GM12864 (cell line): Measurements from ENCODE around the gene HBP1.

Experiments used
- DNase-seq: peaks from one replicate; pipeline ENCODE4 v3.0.0-alpha.2; 2011; ENCODE audit warnings: low read depth
- H3K4me3 ChIP-seq: 2 replicates; pipeline ENCODE4 v1.5.1; 2011; ENCODE audit warnings: mild to moderate bottlenecking, low read depth, low read length, control low read depth
- TF ChIP-seq, protein P1 (sequence below): IDR thresholded peaks from 2 replicates; pipeline ENCODE4 v1.5.1; 2011; ENCODE audit warnings: low read depth, mild to moderate bottlenecking, moderate library complexity, low read length, control low read depth, inconsistent platforms; ENCODE audit errors: missing control alignments

The HBP1 gene

DNA sequence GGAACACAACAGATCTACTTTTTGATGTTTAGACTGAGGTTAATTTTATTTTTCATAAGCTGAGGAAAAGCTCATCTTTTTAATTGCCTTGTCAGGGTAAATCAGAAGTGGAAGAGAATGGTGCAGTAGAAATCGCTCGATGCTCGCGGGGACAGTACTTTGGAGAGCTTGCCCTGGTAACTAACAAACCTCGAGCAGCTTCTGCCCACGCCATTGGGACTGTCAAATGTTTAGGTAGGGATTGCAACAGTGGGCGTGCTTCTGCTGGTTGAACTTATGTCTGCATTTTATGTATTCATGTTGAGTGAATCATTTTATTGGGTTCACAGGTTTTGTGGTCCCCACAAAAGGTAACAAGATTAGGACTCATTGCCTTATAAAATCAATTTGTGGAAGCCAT is 11.7 kb upstream of the HBP1 start:
- DNase-seq = no peak
- TF ChIP-seq, protein P1, sequence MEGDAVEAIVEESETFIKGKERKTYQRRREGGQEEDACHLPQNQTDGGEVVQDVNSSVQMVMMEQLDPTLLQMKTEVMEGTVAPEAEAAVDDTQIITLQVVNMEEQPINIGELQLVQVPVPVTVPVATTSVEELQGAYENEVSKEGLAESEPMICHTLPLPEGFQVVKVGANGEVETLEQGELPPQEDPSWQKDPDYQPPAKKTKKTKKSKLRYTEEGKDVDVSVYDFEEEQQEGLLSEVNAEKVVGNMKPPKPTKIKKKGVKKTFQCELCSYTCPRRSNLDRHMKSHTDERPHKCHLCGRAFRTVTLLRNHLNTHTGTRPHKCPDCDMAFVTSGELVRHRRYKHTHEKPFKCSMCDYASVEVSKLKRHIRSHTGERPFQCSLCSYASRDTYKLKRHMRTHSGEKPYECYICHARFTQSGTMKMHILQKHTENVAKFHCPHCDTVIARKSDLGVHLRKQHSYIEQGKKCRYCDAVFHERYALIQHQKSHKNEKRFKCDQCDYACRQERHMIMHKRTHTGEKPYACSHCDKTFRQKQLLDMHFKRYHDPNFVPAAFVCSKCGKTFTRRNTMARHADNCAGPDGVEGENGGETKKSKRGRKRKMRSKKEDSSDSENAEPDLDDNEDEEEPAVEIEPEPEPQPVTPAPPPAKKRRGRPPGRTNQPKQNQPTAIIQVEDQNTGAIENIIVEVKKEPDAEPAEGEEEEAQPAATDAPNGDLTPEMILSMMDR = no peak
- no peak overlapping the region for H3K4me3 ChIP-seq

DNA sequence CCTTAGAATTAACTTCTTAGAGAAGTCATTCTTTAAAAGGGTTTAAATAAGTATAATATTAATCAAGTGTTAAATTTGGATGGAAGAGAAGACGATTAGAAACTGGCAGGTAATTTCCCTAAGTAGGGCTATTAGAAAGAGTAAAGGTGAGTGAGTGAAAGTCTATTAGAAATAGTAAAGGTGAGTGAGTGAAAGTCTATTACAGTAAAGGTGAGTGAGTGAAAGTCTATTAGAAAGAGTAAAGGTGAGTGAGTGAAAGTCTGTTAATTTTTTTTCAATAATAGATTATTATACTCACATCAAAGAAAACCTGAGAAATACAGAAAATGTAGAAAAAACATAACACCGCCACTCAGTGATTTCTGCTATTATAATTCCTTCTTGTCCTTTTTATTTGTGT is 10.8 kb upstream of the HBP1 start:
- TF ChIP-seq, protein P1 = no peak
- no peak for DNase-seq

DNA sequence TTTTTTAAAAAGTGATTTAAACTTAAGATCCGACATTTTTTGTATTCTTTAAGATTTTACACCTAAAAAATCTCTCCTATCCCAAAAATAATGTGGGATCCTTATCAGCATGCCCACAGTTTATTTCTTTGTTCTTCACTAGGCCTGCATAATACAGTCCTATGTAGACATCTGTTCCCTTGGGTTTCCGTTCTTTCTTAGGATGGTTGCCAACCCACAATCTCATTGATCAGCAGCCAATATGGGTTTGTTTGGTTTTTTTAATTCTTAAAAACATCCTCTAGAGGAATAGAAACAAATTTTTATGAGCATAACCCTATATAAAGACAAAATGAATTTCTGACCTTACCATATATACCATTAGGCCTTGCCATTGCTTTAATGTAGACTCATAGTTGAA is 8.4 kb upstream of the HBP1 start:
- DNase-seq = no peak
- no peak overlapping the region for H3K4me3 ChIP-seq
- TF ChIP-seq, protein P1 = no peak

More for the DNA sequence above, 10.8 kb upstream of the HBP1 start:
- H3K4me3 ChIP-seq = no peak overlapping the region

DNA sequence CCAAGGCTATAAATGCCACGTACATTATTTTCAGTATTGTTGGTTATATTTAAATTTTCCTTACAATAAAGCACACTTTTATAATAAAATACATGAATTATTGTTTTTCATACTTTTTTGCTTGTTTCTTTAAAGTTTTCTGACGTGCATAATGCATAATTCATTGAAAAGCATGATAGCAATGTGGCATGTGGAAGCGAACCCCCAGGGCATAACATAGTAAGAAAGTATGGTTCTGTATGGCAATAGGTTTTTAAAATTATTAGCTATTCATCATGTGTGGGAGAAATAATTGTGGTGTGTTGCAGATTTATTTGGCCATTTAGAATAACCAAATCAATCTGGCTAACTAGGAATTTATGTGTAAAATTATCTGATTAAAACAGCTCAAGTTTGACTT is 7.4 kb upstream of the HBP1 start:
- no peak overlapping the region for H3K4me3 ChIP-seq
- TF ChIP-seq, protein P1 = no peak
- no peak for DNase-seq

DNA sequence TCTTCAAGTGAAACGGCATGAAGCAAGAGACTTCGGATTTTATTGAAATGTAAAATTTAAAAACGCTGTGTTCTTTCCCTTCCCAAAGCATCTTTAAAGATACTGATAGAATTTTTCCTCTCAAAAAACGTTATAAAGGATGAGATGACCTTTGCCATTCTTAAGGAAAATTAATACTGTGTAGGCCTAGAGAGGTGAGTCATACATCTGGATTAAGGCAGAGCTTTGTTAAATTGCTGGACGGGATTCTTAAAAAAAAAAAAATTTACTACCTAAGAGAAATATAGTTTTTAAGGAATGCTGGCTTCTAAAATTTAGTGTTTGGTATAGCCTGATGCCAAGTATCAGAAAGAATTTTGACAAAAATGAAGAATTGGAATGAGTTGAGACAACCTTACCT is 6.3 kb upstream of the HBP1 start:
- H3K4me3 ChIP-seq = no peak overlapping the region
- TF ChIP-seq, protein P1 = no peak
- no peak for DNase-seq

DNA sequence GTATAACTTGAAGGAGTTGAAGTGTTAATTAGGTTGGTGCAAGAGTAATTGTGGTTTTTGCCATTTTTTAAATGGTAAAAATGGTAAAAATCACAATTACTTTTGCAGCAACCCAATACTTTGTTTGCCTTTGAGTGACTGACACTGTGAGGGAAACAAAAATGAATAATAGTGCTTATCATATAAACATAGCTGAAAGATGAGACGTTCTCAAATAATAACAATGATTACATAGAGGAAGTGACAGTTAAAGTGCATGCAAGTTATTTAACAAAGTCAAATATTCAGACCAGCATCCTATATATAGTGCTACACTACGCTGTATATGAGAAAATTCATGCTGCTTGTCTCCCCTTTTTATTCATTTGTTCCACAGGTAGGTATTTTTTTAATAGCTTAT is 4.7 kb upstream of the HBP1 start:
- no peak for DNase-seq
- H3K4me3 ChIP-seq = no peak overlapping the region
- TF ChIP-seq, protein P1 = no peak

DNA sequence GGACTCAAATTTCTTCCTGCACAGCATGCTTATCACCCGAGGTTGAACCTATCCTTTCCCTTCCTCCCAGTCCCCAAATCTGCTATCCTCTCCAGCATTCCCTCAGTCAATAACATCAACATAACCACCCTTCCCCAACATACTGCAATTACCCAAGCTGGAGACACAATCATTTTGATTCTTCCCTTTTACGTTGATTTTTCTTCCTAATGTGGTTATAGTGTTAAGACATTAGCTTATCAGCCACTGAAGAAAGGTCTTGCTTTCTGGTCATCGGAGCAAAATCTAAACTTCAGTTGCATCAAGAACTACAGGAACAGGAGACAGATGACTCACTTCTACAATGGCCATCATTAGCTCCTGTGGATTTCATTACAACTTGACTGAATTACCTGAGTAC is 3.5 kb upstream of the HBP1 start:
- no peak overlapping the region for H3K4me3 ChIP-seq
- TF ChIP-seq, protein P1 = no peak
- no peak for DNase-seq
